NCI-H2196 (cell line): ENCODE results near the gene ERG28.

Source experiments
- DNase-seq: peaks from one replicate; lab custom pipeline; 2025; ENCODE audit not compliant: unreplicated experiment; lab: John Stamatoyannopoulos, UW

The ERG28 gene

GRCh38 chr14:75660238-75660629, 442 bp downstream of the ERG28 start:
- DNase-seq = no peak

- DNase-seq = no peak
Observed at GRCh38 chr14:75658957-75659356, 1.7 kb downstream of the ERG28 start.

DNA sequence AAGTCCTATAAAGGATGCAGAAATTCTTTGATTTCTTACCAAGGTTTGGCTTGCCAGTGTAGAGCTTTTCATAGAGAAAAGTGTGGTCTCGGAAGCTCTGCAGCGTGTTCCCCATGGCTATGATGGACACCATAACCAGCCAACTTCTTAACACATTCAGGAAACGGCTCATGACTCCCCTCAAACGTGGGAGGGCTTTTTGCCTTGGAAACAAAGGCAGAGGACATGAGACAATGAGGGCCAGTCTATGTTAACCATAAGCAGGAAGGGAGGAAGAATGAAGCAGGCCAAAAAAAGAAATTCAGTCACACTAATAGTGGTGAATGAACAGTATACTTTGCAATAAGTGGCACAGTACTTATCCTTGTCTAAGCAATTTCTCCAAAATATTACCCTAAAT, 3.3 kb downstream of the ERG28 start:
- no peak for DNase-seq

DNA sequence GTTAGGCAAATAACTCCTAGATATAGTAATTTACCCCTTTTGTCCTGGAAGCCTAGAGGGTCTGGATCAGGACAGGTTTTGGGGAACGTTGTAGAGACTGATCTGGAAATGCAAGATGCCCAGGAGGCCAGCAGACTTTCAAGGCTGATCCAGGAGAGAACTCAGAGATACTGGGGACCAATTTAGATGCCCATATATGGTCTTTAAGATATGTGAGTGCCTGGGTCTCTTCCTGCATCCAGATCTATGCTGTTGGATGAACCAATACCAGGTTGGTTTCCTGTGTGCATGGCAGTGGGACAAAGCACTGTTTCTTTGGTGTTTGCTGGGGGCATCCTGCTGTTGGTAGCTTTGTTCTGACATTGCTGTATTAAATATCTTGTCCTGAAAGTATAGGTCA, 5.4 kb downstream of the ERG28 start:
- DNase-seq = no peak

- peak; percentile 69 for DNase-seq
Observed at GRCh38 chr14:75654127-75654732, 6.4 kb downstream of the ERG28 start.

GRCh38 chr14:75653563-75653962, 7.1 kb downstream of the ERG28 start:
- no peak for DNase-seq

- DNase-seq = no peak
Observed at GRCh38 chr14:75650253-75651058, 10.2 kb downstream of the ERG28 start.

- no peak for DNase-seq
Observed at GRCh38 chr14:75649773-75650172, 10.9 kb downstream of the ERG28 start.

DNA sequence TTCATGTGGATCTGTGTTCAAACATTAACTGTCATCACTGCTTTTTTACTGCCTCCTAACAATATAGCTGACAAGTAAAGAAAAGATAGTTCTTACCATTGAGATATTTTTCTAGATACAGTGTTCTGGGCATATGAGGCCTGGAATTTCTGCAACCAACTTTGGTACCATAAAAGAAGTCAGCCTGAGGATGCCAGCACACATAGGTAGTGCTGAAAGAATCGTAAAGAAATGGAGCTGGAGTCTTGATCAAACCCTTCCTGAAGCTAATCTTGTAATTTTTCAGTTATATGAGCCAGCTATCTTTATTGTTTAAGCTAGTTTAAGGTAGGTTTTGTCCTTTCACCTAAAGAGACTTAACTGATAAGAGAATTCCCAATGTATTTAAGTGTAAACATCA, 11.3 kb downstream of the ERG28 start:
- DNase-seq = no peak

DNA sequence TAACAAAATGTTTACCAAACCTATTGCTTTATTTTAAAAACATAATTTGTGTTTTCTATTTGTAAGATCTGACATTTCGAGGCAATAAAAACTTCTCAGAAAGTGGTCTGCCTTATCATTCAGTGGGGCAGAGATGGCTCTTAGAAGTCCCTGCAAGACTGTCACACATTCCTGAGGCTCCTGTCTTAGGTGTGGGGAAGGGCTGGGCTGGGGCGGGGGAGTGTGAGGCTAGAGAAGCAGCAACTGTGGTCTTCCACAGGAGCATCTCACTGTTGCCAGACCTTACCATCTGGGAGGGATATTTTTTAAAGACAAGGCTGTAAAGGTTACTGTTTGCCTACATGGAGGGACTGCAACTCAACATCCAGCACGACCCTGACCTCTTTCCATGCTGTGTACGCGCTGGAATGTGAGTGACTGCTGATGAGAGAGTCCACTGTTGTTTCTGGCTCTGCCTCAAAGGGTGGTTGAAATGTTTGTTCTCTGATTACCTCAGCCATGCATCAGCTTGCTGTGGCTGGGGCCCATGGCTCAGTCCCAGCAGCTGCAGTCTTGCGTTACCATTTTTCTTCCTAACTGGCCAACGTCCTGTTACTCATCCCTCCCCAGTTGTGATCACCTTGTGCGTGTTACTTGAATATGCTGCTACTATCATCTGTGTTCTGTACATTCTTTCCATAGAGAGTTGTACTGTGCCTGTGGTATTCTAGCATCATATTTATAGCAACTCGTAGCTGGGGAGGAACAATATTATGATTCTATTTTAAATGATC, 12.4 kb downstream of the ERG28 start:
- peak; percentile 79 for DNase-seq

DNA sequence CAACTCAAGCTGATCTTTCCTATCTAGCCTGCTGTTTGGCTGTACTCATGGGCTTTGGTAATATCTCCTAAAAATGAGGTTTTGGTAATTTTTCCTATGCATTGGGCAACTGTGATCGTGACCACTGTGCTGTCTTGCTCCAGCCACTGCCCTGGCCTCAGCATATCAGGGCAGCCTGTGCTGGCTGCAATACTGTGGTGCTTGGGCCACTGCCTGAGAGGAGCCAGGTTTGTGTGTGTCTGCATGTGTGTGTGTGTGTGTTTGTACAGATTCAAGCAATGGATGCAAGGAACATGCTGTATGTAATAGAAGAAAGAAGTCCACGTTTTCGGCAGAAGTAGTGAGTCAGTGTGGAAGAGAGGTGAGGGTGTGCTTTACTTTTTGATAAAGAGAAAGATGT, 13.0 kb downstream of the ERG28 start:
- DNase-seq = no peak

DNA sequence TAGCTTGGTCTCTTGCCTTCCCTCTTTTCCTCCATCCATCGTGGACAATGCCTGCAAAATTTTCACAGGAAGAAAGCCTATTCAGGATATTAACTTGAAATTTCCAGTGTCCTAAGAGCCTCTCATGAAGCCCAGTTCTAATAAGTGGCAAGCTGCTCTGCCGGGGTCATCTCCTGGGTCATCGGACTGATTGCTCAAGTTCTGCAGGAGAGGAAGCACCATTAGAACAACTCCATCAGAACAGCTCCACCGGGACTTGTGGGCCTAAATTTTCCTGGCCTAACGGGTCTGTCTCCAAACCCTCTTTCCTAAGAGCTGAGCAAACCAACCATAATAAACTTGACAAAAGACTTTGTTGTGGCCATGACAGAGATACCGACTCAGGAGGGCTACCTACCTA, 13.9 kb downstream of the ERG28 start:
- DNase-seq = no peak

DNA sequence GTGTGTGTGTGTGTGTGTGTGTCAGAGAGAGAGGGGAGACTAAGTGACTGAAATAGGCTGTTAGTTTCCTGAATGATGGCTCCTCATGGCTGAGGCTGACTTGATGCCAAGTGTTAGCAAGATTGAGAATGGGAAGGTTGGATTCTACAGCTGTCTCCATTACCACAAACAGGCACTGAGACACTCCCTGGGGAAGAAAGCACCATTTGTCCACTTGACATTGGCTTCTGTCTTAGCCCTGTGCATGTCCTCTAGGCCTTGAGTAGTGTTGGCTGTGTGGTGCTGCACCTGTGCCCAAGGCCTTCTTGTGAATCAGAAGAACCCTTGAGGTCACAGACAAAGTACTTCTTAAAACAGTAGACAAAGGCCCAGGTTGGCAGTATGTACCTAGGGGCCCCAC, 15.6 kb downstream of the ERG28 start:
- no peak for DNase-seq

GRCh38 chr14:75643985-75644384, 16.7 kb downstream of the ERG28 start:
- no peak for DNase-seq

DNA sequence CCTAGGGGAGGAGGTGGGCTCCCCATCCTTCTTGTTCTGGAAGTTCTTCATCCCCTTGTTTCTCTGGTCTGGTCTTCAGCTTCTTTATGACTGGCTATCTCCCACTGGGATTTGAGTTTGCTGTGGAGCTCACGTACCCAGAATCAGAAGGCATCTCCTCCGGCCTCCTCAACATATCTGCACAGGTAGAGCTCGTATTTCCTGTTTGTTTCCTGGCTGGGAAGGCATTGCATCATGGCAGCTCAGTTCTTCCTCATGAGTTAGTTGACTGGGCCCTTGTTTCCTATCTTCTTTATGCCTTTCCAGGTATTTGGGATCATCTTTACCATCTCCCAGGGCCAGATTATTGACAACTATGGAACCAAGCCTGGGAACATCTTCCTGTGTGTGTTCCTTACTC, 19.8 kb downstream of the ERG28 start:
- DNase-seq = no peak

GRCh38 chr14:75636100-75636692, 24.5 kb downstream of the ERG28 start:
- DNase-seq = no peak

- DNase-seq = no peak
Observed at GRCh38 chr14:75634848-75635247, 25.8 kb downstream of the ERG28 start.

DNA sequence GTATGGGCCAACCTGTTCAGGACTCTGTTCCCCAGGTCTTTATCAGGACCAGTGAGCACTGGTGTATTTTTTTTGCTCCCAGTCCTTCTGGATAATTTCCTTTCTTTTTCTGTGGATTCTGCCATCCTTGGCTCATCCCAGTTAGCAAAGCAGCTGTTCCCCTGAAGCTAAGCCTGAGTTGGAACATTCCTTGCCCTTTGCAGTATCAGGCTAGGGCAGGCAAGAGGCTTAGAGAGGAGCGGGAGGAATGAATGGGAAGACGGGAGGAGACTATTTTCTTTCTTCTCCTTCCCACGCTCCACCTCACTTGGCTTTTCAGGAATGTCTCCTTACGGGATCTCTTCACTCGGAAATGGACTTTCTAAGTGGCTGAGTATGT, 29.2 kb downstream of the ERG28 start:
- DNase-seq = no peak

- DNase-seq = no peak
Observed at GRCh38 chr14:75630695-75631452, 29.8 kb downstream of the ERG28 start.

- no peak for DNase-seq
Observed at GRCh38 chr14:75628816-75629215, 31.9 kb downstream of the ERG28 start.

DNA sequence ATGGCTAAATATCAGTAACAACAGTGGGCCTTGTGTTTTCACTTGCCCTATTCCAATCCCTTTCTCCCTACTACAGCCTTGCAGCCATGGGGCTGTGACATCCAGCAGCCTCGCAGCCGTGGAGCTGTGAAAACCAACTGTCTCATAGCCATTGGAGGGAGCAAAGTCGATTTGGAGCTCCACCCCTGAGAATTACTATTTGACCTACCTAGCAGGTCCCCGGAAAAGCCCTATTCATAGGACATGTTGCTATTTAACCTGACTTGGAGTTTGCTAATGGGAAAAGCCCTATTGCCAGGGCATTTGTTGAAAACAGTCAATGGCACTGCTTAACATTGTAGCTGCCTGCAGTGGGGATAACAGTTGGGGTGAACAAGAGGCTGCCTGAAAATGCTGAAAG, 33.3 kb downstream of the ERG28 start:
- no peak for DNase-seq
